GM23338 (cell line): ENCODE results near the gene RPS8.

ENCODE experiments used
- CREB1 ChIP-seq: fragments of 250-450 bp; sonication (Bioruptor Pico); IDR thresholded peaks from 2 replicates; pipeline ENCODE4 v1.5.0; 2020; ENCODE audit warnings: low read depth, mild to moderate bottlenecking, moderate library complexity
- CTCF ChIP-seq, 2 experiments: fragments of 200-600 bp in 1 of 2; sonication (generic) in 1 of 2; conservative IDR thresholded peaks; 2 replicates each; pipeline versions ENCODE4 v1.5.1 to v1.6.1; 2016 to 2017; ENCODE audit warnings: antibody characterized with exemption in 2 of 2, low read depth in 2 of 2, mild to moderate bottlenecking in 2 of 2, moderate library complexity in 1 of 2
- ETS1 ChIP-seq: IDR thresholded peaks from 2 replicates; pipeline ENCODE4 v1.6.1; 2016; ENCODE audit warnings: antibody characterized with exemption
- EZH2 ChIP-seq: fragments of 200-600 bp; sonication (generic); IDR thresholded peaks from one replicate; pipeline ENCODE4 v1.8.0; 2017; ENCODE audit warnings: antibody characterized with exemption, mild to moderate bottlenecking, low read depth; ENCODE audit not compliant: unreplicated experiment
- EZH2phosphoT487 ChIP-seq: fragments of 200-600 bp; sonication (generic); IDR thresholded peaks from one replicate; pipeline ENCODE4 v1.8.1; 2018; ENCODE audit warnings: antibody characterized with exemption; ENCODE audit not compliant: unreplicated experiment
- JUNB ChIP-seq: IDR thresholded peaks from one replicate; pipeline ENCODE4 v1.6.1; 2016; ENCODE audit warnings: antibody characterized with exemption; ENCODE audit not compliant: unreplicated experiment
- NANOG ChIP-seq: IDR thresholded peaks from 2 replicates; pipeline ENCODE4 v1.6.1; 2016; ENCODE audit warnings: antibody characterized with exemption, borderline replicate concordance
- POLR2AphosphoS5 ChIP-seq: IDR thresholded peaks from 2 replicates; pipeline ENCODE4 v1.6.1; 2016; ENCODE audit warnings: antibody characterized with exemption, low read depth
- REST ChIP-seq: IDR thresholded peaks from one replicate; pipeline ENCODE4 v1.6.1; 2018; ENCODE audit warnings: antibody characterized with exemption; ENCODE audit not compliant: unreplicated experiment
- ZNF114 ChIP-seq: fragments of 250-450 bp; sonication (Bioruptor Pico); IDR thresholded peaks from 2 replicates; pipeline ENCODE4 v1.5.0; 2020; ENCODE audit warnings: mild to moderate bottlenecking, moderate library complexity

GRCh38 chr1:44778705-44779576, 3.6 kb downstream of the RPS8 start:
- no peak for TF ChIP-seq CTCF (conservative IDR thresholded peaks at IDR 0.05; ENCODE audit: low read depth in 2 of 2)
- no peak for TF ChIP-seq ZNF114
- TF ChIP-seq REST = no peak
- no peak for TF ChIP-seq EZH2
- TF ChIP-seq JUNB = no peak
- TF ChIP-seq CREB1 = no peak
- TF ChIP-seq POLR2AphosphoS5 = no peak
- no peak for TF ChIP-seq EZH2phosphoT487
- no peak for TF ChIP-seq ETS1
- TF ChIP-seq NANOG = no peak
